ENCODE data around the gene OR5M11. TPM values are rescaled to one million over a fixed set of nuclear protein-coding genes. Genes with fewer than 3 reads are reported as not detected.
A peak's percentile ranks its signal among the peaks of the same experiment; 100 is the strongest.
"Not testable (repeated sequence)": the region's sequence is repeated elsewhere in the genome, so short reads cannot be mapped to it uniquely, and the experiment has no call there.

OR5M11 gene
- 0.89 TPM for total RNA-seq

GRCh38 chr11:56543157-56543556 lies at the start of gene OR5M11:
OR5M11 (minus strand) TSS chr11:56543257; CDS start chr11:56543257, 0 bp downstream.
- DNase-seq (ENCODE audit: low spot score) = no peak

- not testable (repeated sequence) for DNase-seq (ENCODE audit: low spot score)
These were observed 49.1 kb upstream of the OR5M11 start for GRCh38 chr11:56592088-56592717.

GRCh38 chr11:56577621-56578020 lies 34.6 kb upstream of the OR5M11 start, which contains the start of gene OR5M10:
OR5M10 (minus strand) TSS chr11:56577721; CDS start chr11:56577721, 0 bp downstream.
- DNase-seq (ENCODE audit: low spot score) = no peak

- no peak for DNase-seq (ENCODE audit: low spot score)
These were observed 15.5 kb upstream of the OR5M11 start for GRCh38 chr11:56558574-56558973.

- DNase-seq (ENCODE audit: low spot score) = not testable (repeated sequence)
These were observed 11.6 kb upstream of the OR5M11 start for GRCh38 chr11:56554691-56555090.

GRCh38 chr11:56545531-56545930 lies 2.5 kb upstream of the OR5M11 start:
- DNase-seq (ENCODE audit: low spot score) = no peak

- DNase-seq (ENCODE audit: low spot score) = no peak
These were observed 682 bp upstream of the OR5M11 start for GRCh38 chr11:56543739-56544138.

- no peak for DNase-seq (ENCODE audit: low spot score)
These were observed 9.9 kb downstream of the OR5M11 start for GRCh38 chr11:56533054-56533740.

- no peak for DNase-seq (ENCODE audit: low spot score)
These were observed 11.2 kb downstream of the OR5M11 start for GRCh38 chr11:56531856-56532255.

- DNase-seq (ENCODE audit: low spot score) = no peak
These were observed 21.0 kb downstream of the OR5M11 start for GRCh38 chr11:56522008-56522407.

- no peak for DNase-seq (ENCODE audit: low spot score)
These were observed 29.8 kb downstream of the OR5M11 start for GRCh38 chr11:56513280-56513679.

- DNase-seq (ENCODE audit: low spot score) = peak; percentile 77
These were observed 33.6 kb downstream of the OR5M11 start for GRCh38 chr11:56509439-56509838.

- no peak for DNase-seq (ENCODE audit: low spot score)
These were observed 46.0 kb downstream of the OR5M11 start for GRCh38 chr11:56497010-56497409.

GRCh38 chr11:56495117-56495516 lies 47.9 kb downstream of the OR5M11 start:
- DNase-seq (ENCODE audit: low spot score) = no peak

Other genes starting within 250 kb of the OR5M11 start
- not detected for gene OR8K3, start 228.1 kb downstream of the OR5M11 start, total RNA-seq
- gene OR8K1, start 197.2 kb downstream of the OR5M11 start, total RNA-seq = not detected
- not detected for gene OR8J1, start 189.0 kb downstream of the OR5M11 start, total RNA-seq
- not detected for gene OR8U1, start 167.6 kb downstream of the OR5M11 start, total RNA-seq
- gene OR5AL1, start 130.6 kb downstream of the OR5M11 start, total RNA-seq = not detected
- not detected for gene OR5M3, start 69.9 kb downstream of the OR5M11 start, total RNA-seq
- not detected for gene OR5M8, start 51.9 kb downstream of the OR5M11 start, total RNA-seq
- gene OR5M10, start 34.5 kb upstream of the OR5M11 start, total RNA-seq = not detected
- gene OR5M1, start 71.6 kb upstream of the OR5M11 start, total RNA-seq = not detected
- gene OR5AP2, start 99.2 kb upstream of the OR5M11 start, total RNA-seq = not detected
- not detected for gene OR5AR1, start 120.4 kb upstream of the OR5M11 start, total RNA-seq
- gene OR9G1, start 155.8 kb upstream of the OR5M11 start, total RNA-seq = not detected
- not detected for gene OR9G4, start 205.4 kb upstream of the OR5M11 start, total RNA-seq